ENCODE data around the gene RAB31. TPM values are rescaled to one million over a fixed set of nuclear protein-coding genes. Genes with fewer than 3 reads are reported as not detected.

RAB31 gene
- total and polyA plus RNA-seq, 5 experiments from 2014 or later, result 0.74 to 2.2 (median 1.3) TPM

DNA sequence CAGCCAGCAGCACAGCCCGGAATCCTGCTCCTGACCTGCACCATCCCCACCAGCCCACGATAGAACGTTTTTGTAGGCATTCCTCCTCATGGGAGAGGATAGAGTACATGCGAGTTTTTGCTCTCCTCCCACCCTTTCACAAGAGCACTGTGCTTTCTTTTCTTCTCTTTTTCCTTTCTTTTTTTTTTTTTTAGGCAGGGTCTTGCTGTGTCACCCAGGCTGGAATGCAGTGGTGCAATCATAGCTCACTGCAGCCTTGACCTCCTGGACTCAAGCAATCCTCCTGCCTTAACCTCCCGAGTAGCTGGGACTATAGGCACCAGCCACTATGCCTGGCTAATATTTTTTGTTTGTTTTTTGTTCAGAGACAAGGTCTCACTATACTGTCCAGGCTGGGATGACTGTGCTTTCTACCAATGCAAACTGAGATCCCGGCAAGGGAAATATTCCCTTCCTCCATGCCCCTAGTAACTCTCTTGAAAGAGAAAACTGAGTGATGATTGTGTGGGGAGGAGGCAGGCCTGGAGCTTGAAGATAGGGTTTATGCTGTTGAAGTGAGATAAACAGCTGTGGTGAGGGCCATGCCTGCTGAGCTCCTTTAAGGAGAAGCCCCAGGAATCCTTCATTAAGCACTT, 95.1 kb downstream of the RAB31 start:
- Mint-ChIP-seq H3K9me3 (peaks cover 0 to 6% (median 3%) of the 10 kb centered on the region in 9 donors), H3K4me1 (no peaks in the 10 kb centered on the region), H3K27ac (peak overlapping the region in 1 of 10 donors; percentile 4), H3K27me3 (peaks cover 1 to 40% (median 12%) of the 10 kb centered on the region in 5 donors), H3K36me3 (no peaks in the 10 kb centered on the region), H3K4me3 (no peak overlapping the region)
- DNase-seq (no peak), ATAC-seq (no peak)
- POLR2A ChIA-PET, result no interaction called here

- ATAC-seq (no peak), DNase-seq (no peak)
- POLR2A ChIA-PET, result no interaction called here
- Mint-ChIP-seq H3K27me3 (peaks cover 1 to 40% (median 12%) of the 10 kb centered on the region in 5 donors), H3K36me3 (no peaks in the 10 kb centered on the region), H3K4me3 (no peak overlapping the region), H3K4me1 (no peaks in the 10 kb centered on the region), H3K27ac (no peak overlapping the region), H3K9me3 (peaks cover 0 to 6% (median 3%) of the 10 kb centered on the region in 9 donors)
Observed at GRCh38 chr18:9803698-9804516, 95.8 kb downstream of the RAB31 start.

DNA sequence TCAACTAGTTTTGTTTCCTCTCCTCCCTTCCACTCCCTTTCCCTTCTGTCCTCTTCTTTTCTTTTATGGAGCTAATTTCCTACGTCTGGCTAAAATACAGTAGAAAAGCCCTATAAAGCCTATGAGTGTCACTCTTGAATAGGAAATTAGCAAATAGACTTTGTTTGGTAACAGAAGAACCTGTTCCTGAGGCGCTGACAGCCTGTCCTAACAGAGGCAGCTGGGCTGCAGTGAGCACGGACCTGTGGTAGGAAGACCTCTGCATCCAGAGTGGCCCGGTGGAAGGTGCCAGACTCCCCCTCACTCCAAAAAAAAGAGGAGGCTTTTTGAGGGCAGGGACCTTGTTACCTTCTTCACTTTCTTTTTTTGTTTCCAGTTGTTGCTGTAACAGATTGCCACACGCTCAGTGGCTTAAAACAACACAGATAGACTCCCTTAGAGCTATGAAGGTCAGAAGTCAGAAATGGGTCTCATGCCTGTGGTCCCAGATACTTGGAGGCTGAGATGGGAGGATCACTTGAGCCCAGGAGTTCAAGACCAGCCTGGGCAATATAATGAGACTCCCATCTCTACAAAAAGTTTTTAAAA, 96.5 kb downstream of the RAB31 start:
- POLR2A ChIA-PET, result no interaction called here
- Mint-ChIP-seq H3K27me3 (peaks cover 1 to 40% (median 12%) of the 10 kb centered on the region in 5 donors), H3K36me3 (no peaks in the 10 kb centered on the region), H3K9me3 (peaks cover 0 to 6% (median 3%) of the 10 kb centered on the region in 9 donors), H3K27ac (no peak overlapping the region), H3K4me1 (no peaks in the 10 kb centered on the region), H3K4me3 (no peak overlapping the region)
- ATAC-seq (no peak), DNase-seq (no peak)

DNA sequence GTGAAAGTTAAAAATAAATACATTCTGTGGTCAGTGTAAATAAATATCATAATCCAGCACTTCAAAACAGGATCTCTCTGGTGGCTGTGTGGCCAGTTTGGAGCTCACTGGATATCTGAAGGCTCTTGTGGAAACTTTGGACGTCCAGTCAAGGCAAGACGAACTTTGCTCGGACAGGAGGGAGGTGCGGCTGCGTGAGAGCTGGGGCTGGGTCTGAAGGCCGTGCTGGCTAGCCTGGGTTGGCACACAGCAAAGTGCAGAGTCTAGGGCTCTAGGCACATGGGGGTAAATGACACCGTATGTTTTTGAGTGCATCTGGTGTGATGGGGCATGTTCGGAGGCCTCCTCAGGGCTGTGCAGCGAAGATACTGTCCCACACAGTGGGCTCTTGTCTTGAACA, 98.8 kb downstream of the RAB31 start:
- Mint-ChIP-seq H3K9me3 (peaks cover 0 to 6% (median 1%) of the 10 kb centered on the region in 9 donors), H3K4me3 (no peak overlapping the region), H3K27me3 (peaks cover 1 to 30% (median 12%) of the 10 kb centered on the region in 5 donors), H3K36me3 (no peaks in the 10 kb centered on the region), H3K4me1 (no peaks in the 10 kb centered on the region), H3K27ac (no peak overlapping the region)
- no peak for ATAC-seq
- POLR2A ChIA-PET, result no interaction called here
- DNase-seq, result no peak

GRCh38 chr18:9808295-9809241, 100.5 kb downstream of the RAB31 start:
- DNase-seq, result no peak
- Mint-ChIP-seq H3K4me3 (no peak overlapping the region), H3K27me3 (peaks cover 1 to 21% (median 8%) of the 10 kb centered on the region in 5 donors), H3K9me3 (peaks cover 0 to 6% (median 1%) of the 10 kb centered on the region in 9 donors), H3K36me3 (no peaks in the 10 kb centered on the region), H3K27ac (no peak overlapping the region), H3K4me1 (no peaks in the 10 kb centered on the region)
- POLR2A ChIA-PET, result no interaction called here
- no peak for ATAC-seq

- POLR2A ChIA-PET, result no interaction called here
- Mint-ChIP-seq H3K4me3 (no peak overlapping the region), H3K36me3 (no peaks in the 10 kb centered on the region), H3K27me3 (peaks cover 1 to 12% (median 6%) of the 10 kb centered on the region in 5 donors), H3K9me3 (peaks cover 0 to 4% (median 1%) of the 10 kb centered on the region in 9 donors), H3K4me1 (no peaks in the 10 kb centered on the region), H3K27ac (no peak overlapping the region)
- ATAC-seq (no peak), DNase-seq (no peak)
Observed at GRCh38 chr18:9809697-9810096, 101.6 kb downstream of the RAB31 start.

DNA sequence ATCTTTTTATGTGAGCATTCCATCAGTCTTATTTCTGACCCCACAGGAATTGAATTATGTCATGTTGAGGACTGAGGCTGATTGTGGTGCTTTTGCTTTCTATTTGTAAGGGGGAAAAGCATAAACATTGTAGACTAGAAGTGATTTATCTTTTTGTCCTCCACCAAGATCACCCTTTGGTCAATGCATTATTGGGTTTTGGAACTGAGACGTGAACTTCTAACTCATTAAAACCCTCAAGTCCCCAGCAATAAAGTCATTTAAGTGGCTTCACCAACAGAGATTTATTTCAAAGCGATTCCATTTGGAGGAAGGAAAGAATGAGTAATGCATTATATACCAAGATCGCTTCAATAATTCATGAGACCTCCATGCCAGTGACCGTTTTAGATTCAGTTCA, 102.2 kb downstream of the RAB31 start:
- DNase-seq (no peak), ATAC-seq (no peak)
- Mint-ChIP-seq H3K4me1 (no peaks in the 10 kb centered on the region), H3K27ac (no peak overlapping the region), H3K4me3 (no peak overlapping the region), H3K36me3 (no peaks in the 10 kb centered on the region), H3K27me3 (peaks cover under 1 to 9% (median 6%) of the 10 kb centered on the region in 5 donors), H3K9me3 (peaks cover 0 to 4% (median under 1%) of the 10 kb centered on the region in 9 donors)
- POLR2A ChIA-PET, result no interaction called here

- POLR2A ChIA-PET, result no interaction called here
- H3K27ac Mint-ChIP-seq, result no peak overlapping the region
Observed at GRCh38 chr18:9810994-9811705, 103.0 kb downstream of the RAB31 start.

GRCh38 chr18:9811978-9812377, 103.9 kb downstream of the RAB31 start:
- no peaks in the 10 kb centered on the region for H3K9me3 Mint-ChIP-seq
- ATAC-seq (no peak), DNase-seq (no peak)
- POLR2A ChIA-PET, result no interaction called here
- peaks cover 0 to 6% (median 0%) of the 10 kb centered on the region in 5 donors for H3K27me3 Mint-ChIP-seq
- no peaks in the 10 kb centered on the region for H3K4me1 Mint-ChIP-seq
- no peaks in the 10 kb centered on the region for H3K36me3 Mint-ChIP-seq
- no peak overlapping the region for H3K4me3 Mint-ChIP-seq
- no peak overlapping the region for H3K27ac Mint-ChIP-seq

More at GRCh38 chr18:9810994-9811705, 103.0 kb downstream of the RAB31 start:
- no peak for ATAC-seq
- no peak for DNase-seq
- Mint-ChIP-seq H3K27me3 (peaks cover 0 to 6% (median 0%) of the 10 kb centered on the region in 5 donors), H3K9me3 (no peaks in the 10 kb centered on the region), H3K4me1 (no peaks in the 10 kb centered on the region), H3K4me3 (no peak overlapping the region), H3K36me3 (no peaks in the 10 kb centered on the region)

- POLR2A ChIA-PET, result no interaction called here
- no peak for ATAC-seq
- Mint-ChIP-seq H3K4me1 (no peaks in the 10 kb centered on the region), H3K27me3 (peaks cover 0 to 6% (median 6%) of the 10 kb centered on the region in 5 donors), H3K27ac (no peak overlapping the region), H3K4me3 (no peak overlapping the region), H3K36me3 (peaks cover 0 to 14% (median 0%) of the 10 kb centered on the region in 3 donors), H3K9me3 (peaks cover 2 to 17% (median 12%) of the 10 kb centered on the region in 9 donors)
- DNase-seq, result no peak
Observed at GRCh38 chr18:9814431-9814830, 106.3 kb downstream of the RAB31 start.

- Mint-ChIP-seq H3K36me3 (peaks cover 0 to 17% (median 0%) of the 10 kb centered on the region in 3 donors), H3K4me1 (no peaks in the 10 kb centered on the region), H3K27me3 (peaks cover 0 to 9% (median 6%) of the 10 kb centered on the region in 5 donors), H3K27ac (no peak overlapping the region), H3K4me3 (no peak overlapping the region), H3K9me3 (peaks cover 5 to 20% (median 12%) of the 10 kb centered on the region in 9 donors)
- DNase-seq (no peak), ATAC-seq (no peak)
- POLR2A ChIA-PET, result no interaction called here
Observed at GRCh38 chr18:9817286-9817685, 109.2 kb downstream of the RAB31 start.
